GM20000 (cell line): ENCODE results near the gene ANKRD40CL.

Source experiments
- DNase-seq: peaks from one replicate; pipeline ENCODE4 v3.0.0; 2012; ENCODE audit warnings: low spot score
- TF ChIP-seq, protein P1 (sequence below): IDR thresholded peaks from 2 replicates; pipeline ENCODE4 v1.5.1; 2012; ENCODE audit warnings: mild to moderate bottlenecking, control low read depth; ENCODE audit errors: extremely low read depth, missing control alignments

Gene ANKRD40CL

DNA sequence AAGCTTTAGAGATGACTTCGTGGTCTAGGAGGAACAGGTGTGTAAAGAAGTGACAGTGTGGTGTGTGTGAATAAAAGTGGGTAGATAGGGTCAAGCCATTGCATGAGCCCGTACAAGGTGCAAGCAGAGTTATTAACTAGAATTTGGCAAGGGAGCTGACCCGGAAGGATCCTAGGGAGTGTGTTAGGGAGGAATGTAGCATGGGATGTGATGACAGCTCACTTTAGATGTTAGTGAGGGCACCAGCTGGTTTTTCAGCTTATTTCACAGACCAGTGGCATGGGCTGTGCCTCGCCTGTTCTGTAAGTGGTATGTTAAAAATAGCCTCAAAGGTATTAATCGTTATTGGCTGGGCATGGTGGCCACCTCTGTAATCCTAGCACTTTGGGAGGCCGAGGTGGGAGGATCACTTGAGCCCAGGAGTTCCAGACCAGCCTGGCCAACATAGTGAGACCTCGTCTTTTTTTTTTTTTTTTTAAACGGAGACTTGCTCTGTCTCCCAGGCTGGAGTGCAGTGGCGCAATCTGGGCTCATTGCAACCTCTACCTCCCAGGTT is 8.3 kb downstream of the ANKRD40CL start:
- DNase-seq = no peak
- TF ChIP-seq, protein P1, sequence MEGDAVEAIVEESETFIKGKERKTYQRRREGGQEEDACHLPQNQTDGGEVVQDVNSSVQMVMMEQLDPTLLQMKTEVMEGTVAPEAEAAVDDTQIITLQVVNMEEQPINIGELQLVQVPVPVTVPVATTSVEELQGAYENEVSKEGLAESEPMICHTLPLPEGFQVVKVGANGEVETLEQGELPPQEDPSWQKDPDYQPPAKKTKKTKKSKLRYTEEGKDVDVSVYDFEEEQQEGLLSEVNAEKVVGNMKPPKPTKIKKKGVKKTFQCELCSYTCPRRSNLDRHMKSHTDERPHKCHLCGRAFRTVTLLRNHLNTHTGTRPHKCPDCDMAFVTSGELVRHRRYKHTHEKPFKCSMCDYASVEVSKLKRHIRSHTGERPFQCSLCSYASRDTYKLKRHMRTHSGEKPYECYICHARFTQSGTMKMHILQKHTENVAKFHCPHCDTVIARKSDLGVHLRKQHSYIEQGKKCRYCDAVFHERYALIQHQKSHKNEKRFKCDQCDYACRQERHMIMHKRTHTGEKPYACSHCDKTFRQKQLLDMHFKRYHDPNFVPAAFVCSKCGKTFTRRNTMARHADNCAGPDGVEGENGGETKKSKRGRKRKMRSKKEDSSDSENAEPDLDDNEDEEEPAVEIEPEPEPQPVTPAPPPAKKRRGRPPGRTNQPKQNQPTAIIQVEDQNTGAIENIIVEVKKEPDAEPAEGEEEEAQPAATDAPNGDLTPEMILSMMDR = no peak

DNA sequence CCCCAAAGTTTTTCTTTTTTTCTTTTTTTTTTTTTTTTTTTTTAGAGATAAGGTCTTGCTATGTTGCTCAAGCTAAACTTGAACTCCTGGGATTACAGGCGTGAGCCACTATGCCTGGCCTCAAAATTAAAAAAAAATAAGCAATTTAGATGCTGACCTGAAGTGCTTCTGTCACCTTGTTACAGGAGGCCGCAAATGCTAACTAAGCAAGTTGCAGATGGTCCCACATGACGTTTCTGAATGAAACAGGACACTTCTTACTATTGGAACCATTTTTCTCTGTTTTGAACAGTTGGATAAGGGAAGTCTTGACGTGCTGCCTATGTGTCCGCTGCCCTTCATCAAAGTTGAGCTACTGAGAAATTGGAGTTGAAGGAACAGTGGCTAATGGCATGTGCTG is 8.8 kb downstream of the ANKRD40CL start:
- TF ChIP-seq, protein P1 = no peak
- DNase-seq = no peak

DNA sequence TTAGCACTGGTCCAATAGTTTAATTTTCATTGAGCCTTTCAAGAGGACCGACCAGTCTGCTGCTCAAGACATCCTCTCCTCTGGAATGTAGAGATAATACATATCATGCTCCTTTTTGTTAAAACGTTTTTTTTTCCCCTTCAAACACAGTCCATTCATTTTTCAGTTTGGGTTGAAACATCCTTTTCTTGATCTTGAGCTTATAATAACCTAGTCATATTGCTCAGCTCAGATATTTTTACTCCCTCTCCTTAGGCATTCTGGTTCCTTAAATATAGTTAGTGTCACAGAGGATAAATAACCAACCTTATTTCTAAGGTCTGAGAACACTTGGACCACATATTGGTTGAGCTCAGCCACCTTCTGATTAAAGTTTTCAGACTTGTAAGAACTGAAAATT is 12.8 kb downstream of the ANKRD40CL start:
- DNase-seq = no peak
- TF ChIP-seq, protein P1 = no peak

DNA sequence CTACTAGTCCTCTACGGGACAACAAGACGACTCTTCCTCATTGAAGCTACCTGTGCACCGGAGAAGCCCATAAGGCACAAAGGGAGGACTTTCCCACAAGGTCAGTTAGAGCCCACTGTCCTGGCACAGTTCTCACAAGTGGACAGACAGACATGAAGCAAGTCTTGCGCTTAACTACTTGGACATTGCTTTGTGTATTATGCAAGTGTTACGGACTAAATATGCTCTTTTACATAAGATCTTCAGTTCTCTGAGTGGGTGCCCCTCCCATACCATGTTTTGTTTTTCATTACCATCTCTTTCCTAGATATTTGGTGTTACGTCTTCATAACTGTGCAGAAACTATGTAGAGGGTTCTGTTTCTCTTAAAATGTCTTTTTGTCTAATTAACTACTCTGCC is 18.1 kb downstream of the ANKRD40CL start:
- no peak for DNase-seq
- TF ChIP-seq, protein P1 = no peak

DNA sequence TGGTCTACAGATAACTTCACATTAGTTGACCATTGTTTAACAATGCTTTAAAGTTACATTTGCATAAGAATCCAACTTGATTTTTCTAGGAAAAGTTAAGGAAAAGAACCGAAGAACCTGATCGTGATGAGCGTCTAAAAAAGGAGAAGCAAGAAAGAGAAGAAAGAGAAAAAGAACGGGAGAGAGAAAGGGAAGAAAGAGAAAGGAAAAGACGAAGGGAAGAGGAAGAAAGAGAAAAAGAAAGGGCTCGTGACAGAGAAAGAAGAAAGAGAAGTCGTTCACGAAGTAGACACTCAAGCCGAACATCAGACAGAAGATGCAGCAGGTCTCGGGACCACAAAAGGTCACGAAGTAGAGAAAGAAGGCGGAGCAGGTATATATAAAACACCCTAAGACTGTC is 21.7 kb downstream of the ANKRD40CL start:
- DNase-seq = no peak
- TF ChIP-seq, protein P1 = no peak

DNA sequence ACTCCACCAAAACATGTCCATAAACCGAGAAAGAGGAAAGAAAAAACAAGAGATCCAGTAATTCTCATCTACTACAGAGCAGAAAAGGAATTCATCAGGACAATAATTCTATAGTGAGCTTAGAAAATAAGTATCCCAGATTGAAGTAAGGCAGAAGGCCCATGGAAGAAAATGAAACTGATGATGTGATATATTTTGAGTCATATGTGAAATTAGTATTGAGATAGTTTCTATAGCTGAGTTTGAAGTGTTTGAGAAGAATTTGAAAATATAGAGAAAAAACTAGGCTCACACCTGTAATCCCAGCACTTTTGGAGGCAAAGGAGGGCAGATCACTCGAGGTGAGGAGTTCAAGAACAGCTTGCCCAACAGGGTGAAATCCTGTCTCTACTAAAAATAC is 28.2 kb downstream of the ANKRD40CL start:
- TF ChIP-seq, protein P1 = no peak
- no peak for DNase-seq

DNA sequence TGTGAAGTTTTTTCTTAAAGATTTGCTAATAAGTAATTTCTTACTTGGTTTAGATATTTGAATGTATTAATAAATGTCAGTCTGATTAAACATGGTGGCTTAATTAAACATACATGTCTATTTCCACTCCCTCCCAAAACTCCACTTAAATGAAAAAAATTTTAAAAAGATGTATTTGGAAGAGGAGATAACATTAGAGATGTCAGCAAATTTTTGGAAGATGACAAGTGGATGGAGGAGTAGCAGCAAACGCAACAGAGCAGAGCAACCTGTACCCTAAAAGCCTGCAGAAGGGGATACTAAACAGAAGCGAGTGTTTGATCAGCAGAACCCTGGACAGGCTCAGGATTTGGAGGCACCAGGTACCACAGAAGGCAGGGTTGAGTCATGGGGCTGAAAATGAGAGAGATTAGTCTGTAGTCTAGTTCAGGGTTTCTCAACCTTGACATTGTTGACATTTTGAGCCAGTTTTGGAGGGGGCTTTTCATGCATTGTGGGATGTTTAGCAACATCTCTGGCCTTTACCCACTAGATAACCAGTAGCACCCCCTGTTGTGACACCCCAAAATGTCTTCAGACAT is 30.1 kb downstream of the ANKRD40CL start:
- TF ChIP-seq, protein P1 = no peak
- DNase-seq = no peak
